H9 (cell line): ENCODE measurements around the gene CCDC142. TPM values are rescaled to one million over a fixed set of nuclear protein-coding genes. Genes with fewer than 3 reads are reported as not detected.
A peak's percentile ranks its signal among the peaks of the same experiment; 100 is the strongest.

Source experiments
- DNase-seq: peaks from one replicate; pipeline ENCODE4 v3.0.0-alpha.2; 2017
- H2AFZ ChIP-seq: one replicate; pipeline ENCODE4 v1.6.1; 2013; ENCODE audit warnings: mild to moderate bottlenecking, low read length, control low read depth, moderate library complexity
- H2AK5ac ChIP-seq: 2 replicates; pipeline ENCODE4 v1.6.1; 2013; ENCODE audit warnings: low read length, control low read depth, mixed read lengths; ENCODE audit not compliant: insufficient read length
- H2BK120ac ChIP-seq: one replicate; pipeline ENCODE4 v1.6.1; 2013; ENCODE audit warnings: low read depth, mild to moderate bottlenecking, low read length, control low read depth, inconsistent platforms; ENCODE audit not compliant: poor library complexity, severe bottlenecking
- H2BK12ac ChIP-seq: 2 replicates; pipeline ENCODE4 v1.6.1; 2013; ENCODE audit warnings: low read length, control low read depth, mixed read lengths, low read depth; ENCODE audit not compliant: insufficient read length
- H2BK15ac ChIP-seq: 2 replicates; pipeline ENCODE4 v1.6.1; 2013; ENCODE audit warnings: low read depth, low read length, control low read depth
- H2BK20ac ChIP-seq: one replicate; pipeline ENCODE4 v1.6.1; 2013; ENCODE audit warnings: low read depth, mild to moderate bottlenecking, low read length, control low read depth, inconsistent platforms; ENCODE audit not compliant: poor library complexity, severe bottlenecking
- H2BK5ac ChIP-seq: 2 replicates; pipeline ENCODE4 v1.6.1; 2013; ENCODE audit warnings: low read length, control low read depth, mixed read lengths; ENCODE audit not compliant: insufficient read length
- H3K14ac ChIP-seq: 2 replicates; pipeline ENCODE4 v1.6.1; 2013; ENCODE audit warnings: low read length, control low read depth; ENCODE audit not compliant: insufficient read depth
- H3K18ac ChIP-seq: 2 replicates; pipeline ENCODE4 v1.6.1; 2013; ENCODE audit warnings: low read depth, mild to moderate bottlenecking, mixed read lengths, low read length, control low read depth; ENCODE audit not compliant: insufficient read length
- H3K23ac ChIP-seq: 2 replicates; pipeline ENCODE4 v1.6.1; 2013; ENCODE audit warnings: low read length, control low read depth, mixed read lengths, low read depth; ENCODE audit not compliant: insufficient read length
- H3K23me2 ChIP-seq: 2 replicates; pipeline ENCODE4 v1.6.1; 2013; ENCODE audit warnings: low read depth, mild to moderate bottlenecking, mixed read lengths, low read length, control low read depth; ENCODE audit not compliant: insufficient read length, poor library complexity, severe bottlenecking
- H3K27ac ChIP-seq: 2 replicates; pipeline ENCODE4 v1.5.1; 2013; ENCODE audit warnings: low read length, control low read depth, mixed read lengths, low read depth; ENCODE audit not compliant: insufficient read length
- H3K27me3 ChIP-seq: 2 replicates; pipeline ENCODE4 v1.6.1; 2013; ENCODE audit warnings: low read length, control low read depth, inconsistent platforms; ENCODE audit not compliant: insufficient read depth
- H3K4ac ChIP-seq: 2 replicates; pipeline ENCODE4 v1.6.1; 2013; ENCODE audit warnings: low read depth, mild to moderate bottlenecking, control low read depth, inconsistent platforms, low read length, moderate library complexity
- H3K4me1 ChIP-seq: 2 replicates; pipeline ENCODE4 v1.6.1; 2013; ENCODE audit warnings: low read length, control low read depth, inconsistent platforms; ENCODE audit not compliant: insufficient read depth
- H3K4me2 ChIP-seq: 2 replicates; pipeline ENCODE4 v1.6.1; 2013; ENCODE audit warnings: low read length, control low read depth, mixed read lengths; ENCODE audit not compliant: insufficient read length, insufficient read depth
- H3K56ac ChIP-seq: 2 replicates; pipeline ENCODE4 v1.6.1; 2013; ENCODE audit warnings: low read depth, mild to moderate bottlenecking, mixed read lengths, low read length, control low read depth; ENCODE audit not compliant: insufficient read length
- H3K79me1 ChIP-seq: 2 replicates; pipeline ENCODE4 v1.6.1; 2013; ENCODE audit warnings: low read depth, mild to moderate bottlenecking, moderate library complexity, low read length, control low read depth, inconsistent platforms; ENCODE audit not compliant: insufficient read depth, poor library complexity, severe bottlenecking
- H3K79me2 ChIP-seq: 2 replicates; pipeline ENCODE4 v1.6.1; 2013; ENCODE audit warnings: low read length, control low read depth, inconsistent platforms; ENCODE audit not compliant: insufficient read depth
- H3K9ac ChIP-seq: 2 replicates; pipeline ENCODE4 v1.6.1; 2013; ENCODE audit warnings: low read length, control low read depth, mixed read lengths; ENCODE audit not compliant: insufficient read length; ENCODE audit errors: extremely low read depth
- H3K9me3 ChIP-seq: one replicate; pipeline ENCODE4 v1.6.1; 2013; ENCODE audit warnings: low read depth, low read length, inconsistent platforms; ENCODE audit not compliant: control insufficient read depth
- H3T11ph ChIP-seq: one replicate; pipeline ENCODE4 v1.6.1; 2013; ENCODE audit warnings: mild to moderate bottlenecking, low read length, control low read depth, inconsistent platforms
- H4K20me1 ChIP-seq: one replicate; pipeline ENCODE4 v1.6.1; 2013; ENCODE audit not compliant: control insufficient read depth, insufficient read length, insufficient read depth
- H4K5ac ChIP-seq: 2 replicates; pipeline ENCODE4 v1.6.1; 2013; ENCODE audit warnings: low read depth, mild to moderate bottlenecking, mixed read lengths, low read length, control low read depth; ENCODE audit not compliant: insufficient read length
- H4K8ac ChIP-seq: replicated peaks from 2 replicates; pipeline ENCODE4 v1.6.1; 2013; ENCODE audit warnings: low read length, control low read depth, mixed read lengths, low read depth; ENCODE audit not compliant: insufficient read length
- H4K91ac ChIP-seq: 2 replicates; pipeline ENCODE4 v1.6.1; 2013; ENCODE audit warnings: low read depth, mild to moderate bottlenecking, moderate library complexity, mixed read lengths, low read length, control low read depth; ENCODE audit not compliant: insufficient read length
- H3K27ac Mint-ChIP-seq, 3 experiments: 2 replicates in 2 of 3; 3 replicates in 1 of 3; pipeline ENCODE4 v1.8.0; 2020 to 2021; ENCODE audit warnings: mixed read lengths in 3 of 3, mild to moderate bottlenecking in 1 of 3, moderate library complexity in 1 of 3
- H3K27me3 Mint-ChIP-seq: 2 replicates; pipeline ENCODE4 v1.8.0; 2021; ENCODE audit warnings: low read depth, mild to moderate bottlenecking, moderate library complexity, mixed read lengths
- H3K36me3 Mint-ChIP-seq, 3 experiments: 2 replicates in 2 of 3; 3 replicates in 1 of 3; pipeline ENCODE4 v1.8.0; 2020 to 2021; ENCODE audit warnings: low read depth in 3 of 3, mixed read lengths in 3 of 3; ENCODE audit not compliant: insufficient read depth in 1 of 3
- H3K4me1 Mint-ChIP-seq, 2 experiments: 2 replicates each; pipeline ENCODE4 v1.8.0; 2020; ENCODE audit warnings: mixed read lengths in 2 of 2
- H3K4me3 Mint-ChIP-seq, 2 experiments: 2 replicates in 1 of 2; 3 replicates in 1 of 2; pipeline ENCODE4 v1.8.0; 2020 to 2021; ENCODE audit warnings: mild to moderate bottlenecking in 2 of 2, mixed read lengths in 2 of 2, moderate library complexity in 1 of 2
- H3K9me3 Mint-ChIP-seq, 2 experiments: 2 replicates in 1 of 2; 3 replicates in 1 of 2; pipeline ENCODE4 v1.8.0; 2020; ENCODE audit warnings: mild to moderate bottlenecking in 2 of 2, mixed read lengths in 2 of 2, moderate library complexity in 1 of 2
- WGBS: extraction: QIAGEN DNeasy Blood & Tissue Kit; methylation state at CpG from one replicate; pipeline ENCODE4 v1.1.7; 2013; ENCODE audit warnings: missing lambda C conversion rate, low lambda C conversion rate, mixed read lengths; ENCODE audit not compliant: insufficient read length; ENCODE audit errors: extremely low coverage; 5-methylcytosine and 5-hydroxymethylcytosine counted together
- total RNA-seq: library from RNA; stranded (reverse); gene quantifications from 2 replicates; pipeline ENCODE4 v1.2.1, GENCODE V29; 2021
- TF ChIP-seq, protein P1 (sequence below): fragments of 200-600 bp; sonication (generic); conservative IDR thresholded peaks from 3 replicates; pipeline ENCODE4 v1.8.0; 2021; ENCODE audit warnings: antibody characterized with exemption, mild to moderate bottlenecking

Gene CCDC142
- total RNA-seq, 1 experiment from 2014 or later = 21.5 TPM

DNA sequence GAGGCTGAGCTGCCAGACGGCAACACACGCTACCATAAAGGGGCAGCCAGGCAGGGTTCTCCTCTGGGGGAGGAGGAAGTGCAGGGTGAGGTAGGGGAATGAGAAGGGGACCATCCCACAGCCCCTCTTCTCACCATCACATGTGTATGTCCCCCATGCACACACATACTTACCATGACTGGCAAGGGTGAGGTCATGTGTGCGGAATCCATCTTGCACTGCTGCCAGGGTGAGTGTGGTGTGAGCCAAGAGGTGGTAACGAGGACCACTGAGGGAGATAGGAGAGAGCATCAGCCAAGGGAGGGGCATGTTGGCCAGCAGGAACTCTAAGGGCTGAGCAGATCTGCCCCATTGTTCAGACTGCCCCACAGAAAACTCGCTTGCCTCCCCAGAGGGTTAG is 54.1 kb downstream of the CCDC142 start:
- H3T11ph ChIP-seq = no peak overlapping the region
- H3K36me3 Mint-ChIP-seq = peaks cover 43 to 86% (median 78%) of the 10 kb centered on the region in 3 experiments
- H3K56ac ChIP-seq = no peak overlapping the region
- no peak overlapping the region for H3K4me3 Mint-ChIP-seq
- no peaks in the 10 kb centered on the region for H3K79me2 ChIP-seq
- H3K4me1 Mint-ChIP-seq = peaks cover 0 to 3% of the 10 kb centered on the region in 2 experiments; a peak in 1 of 4 replicates
- no peaks in the 10 kb centered on the region for H3K4me1 ChIP-seq
- H3K27ac Mint-ChIP-seq = peak overlapping the region in 1 of 3 experiments; percentile 63; a peak in 1 of 7 replicates
- no peak overlapping the region for H3K4me2 ChIP-seq
- H2AK5ac ChIP-seq = no peak overlapping the region
- no peaks in the 10 kb centered on the region; the same call in 1 of the 2 replicates for H3K27me3 Mint-ChIP-seq
- H3K18ac ChIP-seq = no peak overlapping the region
- no peak overlapping the region for H4K8ac ChIP-seq
- no peaks in the 10 kb centered on the region; a peak in 1 of 5 replicates for H3K9me3 Mint-ChIP-seq
- no peak overlapping the region for H2BK5ac ChIP-seq
- H3K14ac ChIP-seq = no peak overlapping the region
- DNase-seq = no peak
- H2BK15ac ChIP-seq = no peak overlapping the region
- H2BK120ac ChIP-seq = no peak overlapping the region
- TF ChIP-seq, protein P1, sequence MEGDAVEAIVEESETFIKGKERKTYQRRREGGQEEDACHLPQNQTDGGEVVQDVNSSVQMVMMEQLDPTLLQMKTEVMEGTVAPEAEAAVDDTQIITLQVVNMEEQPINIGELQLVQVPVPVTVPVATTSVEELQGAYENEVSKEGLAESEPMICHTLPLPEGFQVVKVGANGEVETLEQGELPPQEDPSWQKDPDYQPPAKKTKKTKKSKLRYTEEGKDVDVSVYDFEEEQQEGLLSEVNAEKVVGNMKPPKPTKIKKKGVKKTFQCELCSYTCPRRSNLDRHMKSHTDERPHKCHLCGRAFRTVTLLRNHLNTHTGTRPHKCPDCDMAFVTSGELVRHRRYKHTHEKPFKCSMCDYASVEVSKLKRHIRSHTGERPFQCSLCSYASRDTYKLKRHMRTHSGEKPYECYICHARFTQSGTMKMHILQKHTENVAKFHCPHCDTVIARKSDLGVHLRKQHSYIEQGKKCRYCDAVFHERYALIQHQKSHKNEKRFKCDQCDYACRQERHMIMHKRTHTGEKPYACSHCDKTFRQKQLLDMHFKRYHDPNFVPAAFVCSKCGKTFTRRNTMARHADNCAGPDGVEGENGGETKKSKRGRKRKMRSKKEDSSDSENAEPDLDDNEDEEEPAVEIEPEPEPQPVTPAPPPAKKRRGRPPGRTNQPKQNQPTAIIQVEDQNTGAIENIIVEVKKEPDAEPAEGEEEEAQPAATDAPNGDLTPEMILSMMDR = no peak
- H4K91ac ChIP-seq = no peak overlapping the region
- H2AFZ ChIP-seq = no peak overlapping the region
- H3K9ac ChIP-seq = no peak overlapping the region
- H3K27ac ChIP-seq = no peak overlapping the region
- H3K79me1 ChIP-seq = no peaks in the 10 kb centered on the region
- no peak overlapping the region for H4K5ac ChIP-seq
- H2BK12ac ChIP-seq = no peak overlapping the region
- no peaks in the 10 kb centered on the region for H3K9me3 ChIP-seq
- H4K20me1 ChIP-seq = no peaks in the 10 kb centered on the region
- no peaks in the 10 kb centered on the region for H3K23me2 ChIP-seq
- no peak overlapping the region for H3K23ac ChIP-seq
- H3K4ac ChIP-seq = no peak overlapping the region
- WGBS = no CpG with 5 or more reads among the region's 5 CpGs
- no peak overlapping the region for H2BK20ac ChIP-seq
- no peaks in the 10 kb centered on the region for H3K27me3 ChIP-seq
